CD4-positive, alpha-beta T cell treated with Interleukin-6 for 4 hours (primary cell): ENCODE measurements around the gene CNGA2.

Source experiments
- DNase-seq: peaks from one replicate; pipeline ENCODE4 v3.0.0-alpha.2; 2020; ENCODE audit warnings: mixed read lengths

CNGA2 gene

GRCh38 chrX:151713849-151714248 is 20.7 kb upstream of the CNGA2 start:
- no peak for DNase-seq

GRCh38 chrX:151714362-151714761 is 20.2 kb upstream of the CNGA2 start:
- DNase-seq = no peak

GRCh38 chrX:151715752-151716151 is 18.8 kb upstream of the CNGA2 start, which contains the start of gene FATE1:
Gene FATE1 (plus strand): TSS chrX:151716035. CDS start chrX:151716120, 85 bp downstream.
- no peak for DNase-seq

- no peak for DNase-seq
These were observed 12.2 kb upstream of the CNGA2 start for GRCh38 chrX:151722241-151722846.

GRCh38 chrX:151723156-151723760 is 11.3 kb upstream of the CNGA2 start:
- DNase-seq = no peak

GRCh38 chrX:151724563-151725337 is 9.8 kb upstream of the CNGA2 start:
- no peak for DNase-seq

GRCh38 chrX:151725338-151725614 is 9.3 kb upstream of the CNGA2 start:
- no peak for DNase-seq

- DNase-seq = no peak
These were observed 7.8 kb upstream of the CNGA2 start for GRCh38 chrX:151726751-151727150.

- no peak for DNase-seq
These were observed 7.2 kb upstream of the CNGA2 start for GRCh38 chrX:151727346-151727745.

- DNase-seq = no peak
These were observed 5.4 kb upstream of the CNGA2 start for GRCh38 chrX:151729056-151729725.

GRCh38 chrX:151735219-151735618 is 673 bp downstream of the CNGA2 start:
- no peak for DNase-seq

GRCh38 chrX:151736685-151737084 is 2.1 kb downstream of the CNGA2 start:
- no peak for DNase-seq

- DNase-seq = no peak
These were observed 2.9 kb downstream of the CNGA2 start for GRCh38 chrX:151737494-151737893.

- DNase-seq = no peak
These were observed 4.2 kb downstream of the CNGA2 start for GRCh38 chrX:151738751-151739150.

- no peak for DNase-seq
These were observed 7.1 kb downstream of the CNGA2 start for GRCh38 chrX:151741606-151742005.

GRCh38 chrX:151742311-151742710 is 7.8 kb downstream of the CNGA2 start:
- no peak for DNase-seq

- no peak for DNase-seq
These were observed 9.3 kb downstream of the CNGA2 start for GRCh38 chrX:151743651-151744470.

- DNase-seq = no peak
These were observed 11.1 kb downstream of the CNGA2 start for GRCh38 chrX:151745651-151746050.

- no peak for DNase-seq
These were observed 12.0 kb downstream of the CNGA2 start for GRCh38 chrX:151746502-151746901.

- no peak for DNase-seq
These were observed 16.0 kb downstream of the CNGA2 start for GRCh38 chrX:151750511-151750910.

GRCh38 chrX:151752847-151753246 is 18.3 kb downstream of the CNGA2 start:
- DNase-seq = no peak

GRCh38 chrX:151753313-151754046 is 18.9 kb downstream of the CNGA2 start:
- no peak for DNase-seq
